GM12878 (cell line): ENCODE data around the gene PLA2G4E. TPM values are rescaled to one million over a fixed set of nuclear protein-coding genes. Genes with fewer than 3 reads are reported as not detected.
A peak's percentile ranks its signal among the peaks of the same experiment; 100 is the strongest.

ENCODE experiments used
- ATAC-seq: fragments of 200-7000 bp; cut with Tn5 transposase; 3 replicates; pipeline ENCODE4 v1.9.1; 2020; ENCODE audit warnings: mild to moderate bottlenecking, moderate library complexity
- BruUV-seq: library from RNA; stranded (reverse); fragments of 400-500 nt; replicated peaks from 2 replicates; lab custom pipeline; 2021; lab: Mats Ljungman, UMichigan
- CTCF ChIA-PET: fragments of 300-600 bp; sonication (Branson Sonifier 250); formaldehyde crosslinking; extraction: SDS; loops from one replicate; lab custom pipeline; 2021; ENCODE audit warnings: inconsistent platforms; lab: Yijun Ruan, JAX
- POLR2A ChIA-PET: fragments of 350-600 bp; formaldehyde crosslinking; extraction: SDS; loops from one replicate; lab custom pipeline; 2021; ENCODE audit warnings: inconsistent platforms; lab: Charles Lee
- RAD21 ChIA-PET: fragments of 300-600 bp; sonication (Branson Sonifier 250); formaldehyde crosslinking; loops from one replicate; lab custom pipeline; 2023; ENCODE audit warnings: antibody characterized with exemption; ENCODE audit not compliant: unreplicated experiment; lab: Charles Lee
- SMC1A ChIA-PET: fragments of 300-600 bp; sonication (Branson Sonifier 250); formaldehyde crosslinking; loops from one replicate; lab custom pipeline; 2023; ENCODE audit not compliant: unreplicated experiment, uncharacterized antibody; lab: Charles Lee
- DNase-seq: peaks from one replicate; pipeline ENCODE4 v3.0.0-alpha.2; 2011; ENCODE audit warnings: low read depth, low spot score
- FAIRE-seq: peaks from 3 replicates; lab custom pipeline; 2011; peaks lifted over from hg19 to GRCh38; lab: Jason Lieb, UNC
- H2AFZ ChIP-seq: 2 replicates; pipeline ENCODE4 v1.6.0; 2011; ENCODE audit warnings: low read depth, low read length, control low read depth; ENCODE audit not compliant: control insufficient read depth
- H3K27ac ChIP-seq: 2 replicates; pipeline ENCODE4 v1.5.1; 2011; ENCODE audit warnings: control low read depth; ENCODE audit not compliant: control insufficient read depth, insufficient read depth
- H3K27me3 ChIP-seq, 2 experiments: replicated peaks in 1 of 2; 2 replicates each; pipeline versions ENCODE4 v1.6.0 to v1.6.1; 2011; ENCODE audit warnings: low read length in 1 of 2; ENCODE audit not compliant: control insufficient read depth in 2 of 2, insufficient read depth in 2 of 2
- H3K36me3 ChIP-seq, 2 experiments: 2 replicates each; pipeline ENCODE4 v1.5.1; 2011; ENCODE audit warnings: low read length in 1 of 2; ENCODE audit not compliant: control insufficient read depth in 2 of 2, insufficient read depth in 2 of 2
- H3K4me1 ChIP-seq: 2 replicates; pipeline ENCODE4 v1.6.1; 2011; ENCODE audit warnings: mild to moderate bottlenecking, low read length, moderate library complexity, mixed read lengths; ENCODE audit not compliant: control insufficient read depth, insufficient read depth
- H3K4me2 ChIP-seq: 2 replicates; pipeline ENCODE4 v1.6.0; 2011; ENCODE audit warnings: control low read depth; ENCODE audit not compliant: control insufficient read depth, insufficient read depth
- H3K4me3 ChIP-seq: fragments of 200-600 bp; sonication (generic); 2 replicates; pipeline ENCODE4 v1.5.1; 2016
- H3K79me2 ChIP-seq: 2 replicates; pipeline ENCODE4 v1.6.0; 2011; ENCODE audit warnings: low read length; ENCODE audit not compliant: control insufficient read depth, insufficient read depth
- H3K9ac ChIP-seq: 2 replicates; pipeline ENCODE4 v1.8.0; 2011; ENCODE audit warnings: low read length, control low read depth, mixed read lengths; ENCODE audit not compliant: control insufficient read depth, insufficient read depth
- H3K9me3 ChIP-seq: replicated peaks from 3 replicates; pipeline ENCODE4 v1.5.1; 2011; ENCODE audit warnings: mild to moderate bottlenecking, low read length; ENCODE audit not compliant: control insufficient read depth, insufficient read depth
- H4K20me1 ChIP-seq: 2 replicates; pipeline ENCODE4 v1.6.0; 2011; ENCODE audit not compliant: control insufficient read depth, insufficient read depth
- ATF7 ChIP-seq: fragments of 450-650 bp; IDR thresholded peaks from 2 replicates; pipeline ENCODE4 v1.6.1; 2016; ENCODE audit warnings: low read depth, mild to moderate bottlenecking
- CBFB ChIP-seq: IDR thresholded peaks from 2 replicates; pipeline ENCODE4 v1.6.1; 2016; ENCODE audit warnings: antibody characterized with exemption, low read depth
- CEBPB ChIP-seq, 2 experiments: fragments of 150-350 bp in 1 of 2; IDR thresholded peaks; 2 replicates each; pipeline ENCODE4 v1.6.1; 2012 to 2014; ENCODE audit warnings: low read depth in 2 of 2, low read length in 2 of 2, borderline replicate concordance in 1 of 2, inconsistent platforms in 1 of 2
- E2F8 ChIP-seq: fragments of 450-650 bp; IDR thresholded peaks from 2 replicates; pipeline ENCODE4 v1.6.1; 2018; ENCODE audit warnings: mild to moderate bottlenecking, low read depth, moderate library complexity; ENCODE audit not compliant: partially characterized antibody
- GABPA ChIP-seq: IDR thresholded peaks from 2 replicates; pipeline ENCODE4 v1.6.1; 2014; ENCODE audit warnings: antibody characterized with exemption, low read depth, mild to moderate bottlenecking, inconsistent platforms
- KLF5 ChIP-seq: fragments of 450-650 bp; IDR thresholded peaks from 2 replicates; pipeline ENCODE4 v1.6.1; 2014; ENCODE audit warnings: mild to moderate bottlenecking; ENCODE audit not compliant: partially characterized antibody
- NBN ChIP-seq: fragments of 450-650 bp; IDR thresholded peaks from 2 replicates; pipeline ENCODE4 v1.6.1; 2016
- NR2F1 ChIP-seq: fragments of 450-650 bp; conservative IDR thresholded peaks from 2 replicates; pipeline ENCODE4 v1.6.1; 2017; ENCODE audit warnings: mild to moderate bottlenecking
- POLR2AphosphoS5 ChIP-seq: IDR thresholded peaks from 2 replicates; pipeline ENCODE4 v1.6.1; 2011; ENCODE audit warnings: mild to moderate bottlenecking, low read length, inconsistent platforms
- ZBTB33 ChIP-seq: fragments of 450-650 bp; IDR thresholded peaks from 2 replicates; pipeline ENCODE4 v1.6.1; 2017; ENCODE audit warnings: mild to moderate bottlenecking
- WGBS: methylation state at CpG from one replicate; pipeline ENCODE4 v1.1.6; 2016; ENCODE audit warnings: low lambda C conversion rate; ENCODE audit not compliant: insufficient replicate concordance, insufficient coverage; ENCODE audit errors: missing lambda C conversion rate; 5-methylcytosine and 5-hydroxymethylcytosine counted together
- in situ Hi-C: fragments of 300-500 bp; cut with MboI; formaldehyde crosslinking; loops from 9 replicates; pipeline ENCODE4 v1.14.3; 2018; ENCODE audit warnings: mixed read lengths
- intact Hi-C: fragments of 100-400 bp; cut with micrococcal nuclease; formaldehyde crosslinking; loops from one replicate; pipeline ENCODE4 v1.14.2; 2022; ENCODE audit not compliant: unreplicated experiment
- polyA plus RNA-seq, 11 experiments: library from polyadenylated mRNA; depleted of rRNA in 4 of 11; unstranded in 6 of 11; stranded (reverse) in 5 of 11; fragments of >200 nt; fragmentation: Nextera tagmentation in 4 of 11; fragmentation: Illumina TruSeq in 1 of 11; extraction: Ambion mirVana in 4 of 11; extraction: Trizol in 1 of 11; gene quantifications; 1 replicate in 1 of 11; 2 replicates in 10 of 11; pipeline versions ENCODE4 v1.2.1 to v1.2.3, GENCODE V29; 2011 to 2016; ENCODE audit warnings: inconsistent platforms in 2 of 11, missing spikeins in 2 of 11, low read depth in 1 of 11
- total RNA-seq, 4 experiments: library from RNA; depleted of rRNA in 3 of 4; stranded (reverse); fragments of >200 nt in 3 of 4; fragmentation: Illumina TruSeq in 1 of 4; extraction: Trizol in 1 of 4; gene quantifications; 2 replicates each; pipeline versions ENCODE4 v1.2.1 to v1.2.3, GENCODE V29; 2013 to 2021

PLA2G4E gene
- total and polyA plus RNA-seq, 10 of the 15 experiments (the other 5 are each of a cell fraction or from before 2014, with no cell fraction given) = 0.05 to 0.32 (median 0.06) TPM; not detected in 5

- H2AFZ ChIP-seq = no peak overlapping the region
- no peaks in the 10 kb centered on the region for H3K9me3 ChIP-seq
- no peak overlapping the region for H3K9ac ChIP-seq
- H3K36me3 ChIP-seq = peaks cover 2 to 20% of the 10 kb centered on the region in 2 experiments; a peak in 3 of 4 replicates
- intact Hi-C loops = no loop called here
- TF ChIP-seq CBFB = no peak
- TF ChIP-seq ATF7 = peak; percentile 21; the same call in 1 of the 2 replicates
- TF ChIP-seq, all 136 proteins: peak for 1
- SMC1A ChIA-PET = interaction anchor here (1.3 to 2.8 kb wide), 2 partner anchors 10 to 32 kb away, joined by 7 to 23 read pairs; partner anchors contain the start of gene EHD4
- no peak for ATAC-seq
- H3K79me2 ChIP-seq = peaks cover 82% of the 10 kb centered on the region
- no peak overlapping the region for H3K4me2 ChIP-seq
- H3K27me3 ChIP-seq = no peaks in the 10 kb centered on the region
- in situ Hi-C loops = no loop called here
- CTCF ChIA-PET = interaction anchor here (1.0 to 1.4 kb wide), 5 partner anchors 9 to 1104 kb away, joined by 3 read pairs; partner anchors contain the start of gene EHD4
- no peak for DNase-seq
- WGBS = 92% methylated on average over 2 of the region's 2 CpGs
- no peak overlapping the region for H3K4me3 ChIP-seq
- RAD21 ChIA-PET = interaction anchor here (1.1 kb wide), 1 partner anchor 12 kb away, joined by 4 read pairs; the partner anchor contains the start of gene EHD4
- POLR2A ChIA-PET = interaction anchor here (0.7 to 1.4 kb wide), 2 partner anchors 10 to 12 kb away, joined by 5 to 6 read pairs; partner anchors contain the start of gene EHD4
- H3K4me1 ChIP-seq = peaks cover 26% of the 10 kb centered on the region
- BruUV-seq = TSS peak; percentile 25
- no peaks in the 10 kb centered on the region for H4K20me1 ChIP-seq
- no peak overlapping the region for H3K27ac ChIP-seq
- FAIRE-seq = no peak
Measured at GRCh38 chr15:41961001-41961518, 59.8 kb downstream of the PLA2G4E start.

GRCh38 chr15:41958002-41958420, 62.8 kb downstream of the PLA2G4E start:
- intact Hi-C loops (no loop called here), in situ Hi-C loops (no loop called here)
- no peak for ATAC-seq
- H3K4me2 ChIP-seq = peak overlapping the region; percentile 64
- peaks cover 24% of the 10 kb centered on the region for H3K4me1 ChIP-seq
- POLR2A ChIA-PET = interaction anchor here (0.6 to 6.4 kb wide), 2 partner anchors 11 to 29 kb away, joined by 3 to 67 read pairs; partner anchors contain the start of gene EHD4
- SMC1A ChIA-PET = interaction anchor here (0.6 to 6.4 kb wide), 8 partner anchors 10 to 543 kb away, joined by 3 to 59 read pairs (median 3); partner anchors contain the start of gene EHD4
- no peak for DNase-seq
- H3K4me3 ChIP-seq = peak overlapping the region; percentile 14; the same call in 1 of the 2 replicates
- peaks cover 12 to 15% of the 10 kb centered on the region in 2 experiments; a peak in 3 of 4 replicates for H3K36me3 ChIP-seq
- H3K79me2 ChIP-seq = peaks cover 72% of the 10 kb centered on the region
- 73% methylated on average over 7 of the region's 7 CpGs for WGBS
- BruUV-seq = no TSS peak
- RAD21 ChIA-PET = interaction anchor here (0.8 to 1.6 kb wide), 5 partner anchors 10 to 28 kb away, joined by 3 to 10 read pairs (median 4); partner anchors contain the start of gene EHD4
- H2AFZ ChIP-seq = no peak overlapping the region
- no peaks in the 10 kb centered on the region for H3K27me3 ChIP-seq
- H4K20me1 ChIP-seq = no peaks in the 10 kb centered on the region
- no peak for FAIRE-seq
- H3K9ac ChIP-seq = peak overlapping the region; percentile 24; the same call in 1 of the 2 replicates
- H3K9me3 ChIP-seq = no peaks in the 10 kb centered on the region
- H3K27ac ChIP-seq = peak overlapping the region; percentile 75
- CTCF ChIA-PET = interaction anchor here (1.8 to 3.4 kb wide), 4 partner anchors 9 to 53 kb away, joined by 6 to 13 read pairs (median 10); partner anchors contain the start of gene EHD4
- TF ChIP-seq GABPA (no peak), CEBPB (IDR thresholded peaks at IDR 0.05; ENCODE audit: borderline replicate concordance in 1 of 2, low read depth in 2 of 2, low read length in 2 of 2) (no peak), E2F8 (no peak), KLF5 (no peak), POLR2AphosphoS5 (no peak), ZBTB33 (no peak), NBN (no peak), NR2F1 (no peak)
